Skeletal muscle satellite cell (primary cell): ENCODE measurements around the gene CAPN11.
A peak's percentile ranks its signal among the peaks of the same experiment; 100 is the strongest.
"Not testable (repeated sequence)": the region's sequence is repeated elsewhere in the genome, so short reads cannot be mapped to it uniquely, and the experiment has no call there.

Source experiments
- H3K27me3 ChIP-seq: 2 replicates; pipeline ENCODE4 v1.7.0; 2013; ENCODE audit warnings: low read length; ENCODE audit not compliant: control insufficient read depth, insufficient read depth
- H3K36me3 ChIP-seq: 2 replicates; pipeline ENCODE4 v1.7.0; 2013; ENCODE audit warnings: mild to moderate bottlenecking, control low read depth, low read length; ENCODE audit not compliant: insufficient read depth
- H3K4me1 ChIP-seq: 2 replicates; pipeline ENCODE4 v1.7.0; 2013; ENCODE audit warnings: low read length; ENCODE audit not compliant: control insufficient read depth, insufficient read depth
- H3K4me2 ChIP-seq: 2 replicates; pipeline ENCODE4 v1.7.0; 2013; ENCODE audit warnings: mild to moderate bottlenecking, low read length
- H3K4me3 ChIP-seq: 2 replicates; pipeline ENCODE4 v1.7.0; 2013; ENCODE audit warnings: low read length
- H3K9ac ChIP-seq: 2 replicates; pipeline ENCODE4 v1.7.0; 2013; ENCODE audit warnings: mild to moderate bottlenecking, low read depth, low read length, moderate library complexity
- H3K9me3 ChIP-seq: replicated peaks from 2 replicates; pipeline ENCODE4 v1.7.0; 2013; ENCODE audit warnings: mild to moderate bottlenecking, control low read depth, low read length

Gene CAPN11

GRCh38 chr6:44227148-44227793 lies 68.7 kb downstream of the CAPN11 start:
- Histone ChIP-seq H3K9ac (peak overlapping the region; percentile 28), H3K27me3 (no peaks in the 10 kb centered on the region)

GRCh38 chr6:44228031-44228430 lies 69.4 kb downstream of the CAPN11 start:
- Histone ChIP-seq H3K4me1 (peaks cover 41% of the 10 kb centered on the region), H3K36me3 (peaks cover 9% of the 10 kb centered on the region), H3K27me3 (no peaks in the 10 kb centered on the region), H3K4me2 (no peak overlapping the region), H3K4me3 (no peak overlapping the region), H3K9ac (no peak overlapping the region), H3K9me3 (no peaks in the 10 kb centered on the region)

More at GRCh38 chr6:44227148-44227793, 68.7 kb downstream of the CAPN11 start:
- Histone ChIP-seq H3K4me2 (peak overlapping the region; percentile 61), H3K4me1 (peaks cover 45% of the 10 kb centered on the region), H3K4me3 (no peak overlapping the region), H3K9me3 (no peaks in the 10 kb centered on the region), H3K36me3 (peaks cover 9% of the 10 kb centered on the region)

- Histone ChIP-seq H3K4me2 (no peak overlapping the region), H3K9ac (no peak overlapping the region), H3K9me3 (no peaks in the 10 kb centered on the region), H3K4me3 (no peak overlapping the region), H3K4me1 (peaks cover 43% of the 10 kb centered on the region), H3K27me3 (no peaks in the 10 kb centered on the region), H3K36me3 (peaks cover 9% of the 10 kb centered on the region)
Measured at GRCh38 chr6:44228433-44228832, 69.8 kb downstream of the CAPN11 start.

DNA sequence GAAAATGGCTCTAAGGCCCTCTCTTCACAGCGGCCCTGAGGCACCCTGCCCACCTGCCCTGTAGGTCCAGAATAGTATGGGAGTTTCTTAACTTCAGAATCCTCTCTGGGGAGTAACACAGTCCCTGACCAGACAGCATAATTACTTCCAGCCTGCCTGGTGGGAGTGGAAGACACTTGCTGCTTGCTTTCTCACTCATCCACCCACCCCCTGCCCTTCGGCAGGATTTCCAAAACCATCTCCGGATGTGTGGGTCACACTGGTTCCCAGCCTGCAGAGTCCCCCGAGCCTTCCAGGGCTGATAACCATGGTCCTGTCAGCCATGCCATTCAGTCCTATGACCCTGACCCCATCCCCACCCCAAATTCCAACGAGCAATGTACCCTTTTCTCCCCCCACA lies 70.2 kb downstream of the CAPN11 start:
- no peak overlapping the region for H3K4me2 ChIP-seq
- no peaks in the 10 kb centered on the region for H3K27me3 ChIP-seq
- no peak overlapping the region for H3K4me3 ChIP-seq
- H3K36me3 ChIP-seq: peaks cover 9% of the 10 kb centered on the region
- H3K9me3 ChIP-seq: no peaks in the 10 kb centered on the region
- no peak overlapping the region for H3K9ac ChIP-seq
- peaks cover 47% of the 10 kb centered on the region for H3K4me1 ChIP-seq

- Histone ChIP-seq H3K9ac (no peak overlapping the region), H3K27me3 (no peaks in the 10 kb centered on the region), H3K4me2 (no peak overlapping the region), H3K4me3 (no peak overlapping the region), H3K4me1 (peaks cover 47% of the 10 kb centered on the region), H3K9me3 (no peaks in the 10 kb centered on the region), H3K36me3 (peaks cover 9% of the 10 kb centered on the region)
Measured at GRCh38 chr6:44229376-44230033, 70.9 kb downstream of the CAPN11 start.

DNA sequence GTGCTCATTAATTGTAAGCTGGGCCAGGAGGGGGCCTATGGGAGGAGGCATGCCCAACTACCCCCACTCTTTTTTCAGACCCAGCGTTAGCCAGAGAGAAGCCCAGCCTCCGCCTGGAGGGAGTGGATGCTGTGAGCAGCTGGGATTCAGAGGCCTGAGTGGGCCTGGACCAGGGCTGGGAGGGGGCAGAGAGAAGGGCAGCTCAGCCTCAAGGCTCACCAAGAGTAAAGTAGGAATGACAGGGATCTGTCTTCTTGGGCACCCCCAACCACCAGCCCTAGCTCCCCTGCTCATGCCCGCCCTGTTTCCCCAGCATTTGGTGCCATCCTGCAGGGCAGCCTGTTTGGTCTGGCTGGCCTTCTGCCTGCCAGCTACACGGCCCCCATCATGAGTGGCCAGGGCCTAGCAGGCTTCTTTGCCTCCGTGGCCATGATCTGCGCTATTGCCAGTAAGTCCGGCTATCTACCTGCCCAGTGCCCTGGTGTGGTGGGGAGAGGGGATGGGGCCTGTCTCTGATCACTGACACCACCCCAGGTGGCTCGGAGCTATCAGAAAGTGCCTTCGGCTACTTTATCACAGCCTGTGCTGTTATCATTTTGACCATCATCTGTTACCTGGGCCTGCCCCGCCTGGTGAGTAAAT lies 71.5 kb downstream of the CAPN11 start:
- no peaks in the 10 kb centered on the region for H3K27me3 ChIP-seq
- peaks cover 47% of the 10 kb centered on the region for H3K4me1 ChIP-seq
- peaks cover 9% of the 10 kb centered on the region for H3K36me3 ChIP-seq
- no peaks in the 10 kb centered on the region for H3K9me3 ChIP-seq
- H3K4me3 ChIP-seq: no peak overlapping the region
- no peak overlapping the region for H3K4me2 ChIP-seq
- H3K9ac ChIP-seq: no peak overlapping the region

- not testable (repeated sequence) for H3K9me3 ChIP-seq, H3K9ac ChIP-seq, H3K4me2 ChIP-seq, H3K4me3 ChIP-seq, H3K27me3 ChIP-seq, H3K36me3 ChIP-seq
- peaks cover 39% of the 10 kb centered on the region for H3K4me1 ChIP-seq
Measured at GRCh38 chr6:44231426-44231825, 72.8 kb downstream of the CAPN11 start.

DNA sequence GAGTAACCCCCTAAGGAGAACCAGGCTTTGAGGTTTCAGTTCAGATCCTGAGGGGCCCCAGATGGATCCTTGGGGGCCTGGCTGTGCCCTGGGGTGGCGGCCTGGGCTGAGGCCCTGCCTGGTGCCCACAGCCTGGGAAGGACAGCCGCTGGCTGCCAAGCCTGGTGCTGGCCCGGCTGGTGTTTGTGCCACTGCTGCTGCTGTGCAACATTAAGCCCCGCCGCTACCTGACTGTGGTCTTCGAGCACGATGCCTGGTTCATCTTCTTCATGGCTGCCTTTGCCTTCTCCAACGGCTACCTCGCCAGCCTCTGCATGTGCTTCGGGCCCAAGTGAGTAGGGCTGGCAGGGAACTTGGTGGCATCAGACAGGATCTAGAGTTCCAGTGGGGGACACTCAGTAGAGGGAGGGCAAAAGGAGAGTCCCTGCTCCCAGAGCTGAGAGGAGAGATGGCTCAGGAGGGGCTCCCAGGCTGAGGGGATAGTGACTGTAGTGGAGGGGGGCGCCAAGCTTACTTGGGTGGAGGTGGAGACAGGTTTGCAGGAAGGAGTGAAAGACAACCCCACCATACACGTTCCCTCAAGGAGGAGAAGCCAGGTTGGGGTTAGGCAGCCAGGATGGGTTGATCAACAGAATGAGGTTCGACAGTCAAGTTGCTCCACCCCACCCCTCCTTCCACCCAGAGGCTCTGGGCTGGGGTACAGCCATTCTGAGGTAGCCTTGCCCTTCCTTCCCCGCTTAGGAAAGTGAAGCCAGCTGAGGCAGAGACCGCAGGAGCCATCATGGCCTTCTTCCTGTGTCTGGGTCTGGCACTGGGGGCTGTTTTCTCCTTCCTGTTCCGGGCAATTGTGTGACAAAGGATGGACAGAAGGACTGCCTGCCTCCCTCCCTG lies 74.3 kb downstream of the CAPN11 start:
- Histone ChIP-seq H3K4me3 (no peak overlapping the region), H3K9ac (peak overlapping the region; percentile 44), H3K36me3 (peaks cover 9% of the 10 kb centered on the region), H3K4me2 (no peak overlapping the region), H3K4me1 (peaks cover 36% of the 10 kb centered on the region), H3K9me3 (no peaks in the 10 kb centered on the region), H3K27me3 (no peaks in the 10 kb centered on the region)

DNA sequence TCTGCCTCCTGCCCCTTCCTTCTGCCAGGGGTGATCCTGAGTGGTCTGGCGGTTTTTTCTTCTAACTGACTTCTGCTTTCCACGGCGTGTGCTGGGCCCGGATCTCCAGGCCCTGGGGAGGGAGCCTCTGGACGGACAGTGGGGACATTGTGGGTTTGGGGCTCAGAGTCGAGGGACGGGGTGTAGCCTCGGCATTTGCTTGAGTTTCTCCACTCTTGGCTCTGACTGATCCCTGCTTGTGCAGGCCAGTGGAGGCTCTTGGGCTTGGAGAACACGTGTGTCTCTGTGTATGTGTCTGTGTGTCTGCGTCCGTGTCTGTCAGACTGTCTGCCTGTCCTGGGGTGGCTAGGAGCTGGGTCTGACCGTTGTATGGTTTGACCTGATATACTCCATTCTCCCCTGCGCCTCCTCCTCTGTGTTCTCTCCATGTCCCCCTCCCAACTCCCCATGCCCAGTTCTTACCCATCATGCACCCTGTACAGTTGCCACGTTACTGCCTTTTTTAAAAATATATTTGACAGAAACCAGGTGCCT lies 75.0 kb downstream of the CAPN11 start:
- Histone ChIP-seq H3K4me3 (no peak overlapping the region), H3K36me3 (peaks cover 9% of the 10 kb centered on the region), H3K4me2 (no peak overlapping the region), H3K27me3 (no peaks in the 10 kb centered on the region), H3K4me1 (peaks cover 43% of the 10 kb centered on the region), H3K9ac (peak overlapping the region; percentile 44), H3K9me3 (no peaks in the 10 kb centered on the region)
